ENCODE measurements around the gene FAM168A.

DNA sequence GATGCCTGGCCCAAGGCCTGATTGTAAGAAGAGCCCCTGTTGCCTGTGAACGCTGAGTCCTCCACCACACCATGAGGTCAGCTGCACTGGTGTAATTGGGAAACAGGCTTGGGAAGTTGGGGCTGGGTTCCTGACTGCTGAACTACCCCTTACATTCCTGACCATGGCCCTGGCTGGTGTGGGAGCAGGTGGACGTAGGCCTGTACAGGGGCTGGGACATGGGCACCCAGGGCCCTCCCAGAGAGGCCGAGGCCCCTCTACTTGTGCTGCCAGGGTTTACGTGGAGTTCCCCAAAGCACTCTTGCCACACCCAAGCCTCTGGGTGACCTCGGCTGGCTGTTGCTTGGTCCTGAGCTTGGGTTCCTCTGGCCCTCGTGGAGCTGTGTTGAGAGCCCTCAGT is 216.3 kb downstream of the FAM168A start:
- TF ChIP-seq, protein P1, sequence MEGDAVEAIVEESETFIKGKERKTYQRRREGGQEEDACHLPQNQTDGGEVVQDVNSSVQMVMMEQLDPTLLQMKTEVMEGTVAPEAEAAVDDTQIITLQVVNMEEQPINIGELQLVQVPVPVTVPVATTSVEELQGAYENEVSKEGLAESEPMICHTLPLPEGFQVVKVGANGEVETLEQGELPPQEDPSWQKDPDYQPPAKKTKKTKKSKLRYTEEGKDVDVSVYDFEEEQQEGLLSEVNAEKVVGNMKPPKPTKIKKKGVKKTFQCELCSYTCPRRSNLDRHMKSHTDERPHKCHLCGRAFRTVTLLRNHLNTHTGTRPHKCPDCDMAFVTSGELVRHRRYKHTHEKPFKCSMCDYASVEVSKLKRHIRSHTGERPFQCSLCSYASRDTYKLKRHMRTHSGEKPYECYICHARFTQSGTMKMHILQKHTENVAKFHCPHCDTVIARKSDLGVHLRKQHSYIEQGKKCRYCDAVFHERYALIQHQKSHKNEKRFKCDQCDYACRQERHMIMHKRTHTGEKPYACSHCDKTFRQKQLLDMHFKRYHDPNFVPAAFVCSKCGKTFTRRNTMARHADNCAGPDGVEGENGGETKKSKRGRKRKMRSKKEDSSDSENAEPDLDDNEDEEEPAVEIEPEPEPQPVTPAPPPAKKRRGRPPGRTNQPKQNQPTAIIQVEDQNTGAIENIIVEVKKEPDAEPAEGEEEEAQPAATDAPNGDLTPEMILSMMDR (IDR thresholded peaks at IDR 0.05; ENCODE audit: insufficient read depth, low read length) = no peak
- TF ChIP-seq POLR2AphosphoS5 (IDR thresholded peaks at IDR 0.05; ENCODE audit: low read depth) = no peak
- TF ChIP-seq, protein P2, sequence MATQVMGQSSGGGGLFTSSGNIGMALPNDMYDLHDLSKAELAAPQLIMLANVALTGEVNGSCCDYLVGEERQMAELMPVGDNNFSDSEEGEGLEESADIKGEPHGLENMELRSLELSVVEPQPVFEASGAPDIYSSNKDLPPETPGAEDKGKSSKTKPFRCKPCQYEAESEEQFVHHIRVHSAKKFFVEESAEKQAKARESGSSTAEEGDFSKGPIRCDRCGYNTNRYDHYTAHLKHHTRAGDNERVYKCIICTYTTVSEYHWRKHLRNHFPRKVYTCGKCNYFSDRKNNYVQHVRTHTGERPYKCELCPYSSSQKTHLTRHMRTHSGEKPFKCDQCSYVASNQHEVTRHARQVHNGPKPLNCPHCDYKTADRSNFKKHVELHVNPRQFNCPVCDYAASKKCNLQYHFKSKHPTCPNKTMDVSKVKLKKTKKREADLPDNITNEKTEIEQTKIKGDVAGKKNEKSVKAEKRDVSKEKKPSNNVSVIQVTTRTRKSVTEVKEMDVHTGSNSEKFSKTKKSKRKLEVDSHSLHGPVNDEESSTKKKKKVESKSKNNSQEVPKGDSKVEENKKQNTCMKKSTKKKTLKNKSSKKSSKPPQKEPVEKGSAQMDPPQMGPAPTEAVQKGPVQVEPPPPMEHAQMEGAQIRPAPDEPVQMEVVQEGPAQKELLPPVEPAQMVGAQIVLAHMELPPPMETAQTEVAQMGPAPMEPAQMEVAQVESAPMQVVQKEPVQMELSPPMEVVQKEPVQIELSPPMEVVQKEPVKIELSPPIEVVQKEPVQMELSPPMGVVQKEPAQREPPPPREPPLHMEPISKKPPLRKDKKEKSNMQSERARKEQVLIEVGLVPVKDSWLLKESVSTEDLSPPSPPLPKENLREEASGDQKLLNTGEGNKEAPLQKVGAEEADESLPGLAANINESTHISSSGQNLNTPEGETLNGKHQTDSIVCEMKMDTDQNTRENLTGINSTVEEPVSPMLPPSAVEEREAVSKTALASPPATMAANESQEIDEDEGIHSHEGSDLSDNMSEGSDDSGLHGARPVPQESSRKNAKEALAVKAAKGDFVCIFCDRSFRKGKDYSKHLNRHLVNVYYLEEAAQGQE (IDR thresholded peaks at IDR 0.05; ENCODE audit: insufficient replicate concordance, low read depth) = no peak

Data from HL-60 (cell line).